Measurements from ENCODE around the gene TIMM13.

Gene TIMM13

DNA sequence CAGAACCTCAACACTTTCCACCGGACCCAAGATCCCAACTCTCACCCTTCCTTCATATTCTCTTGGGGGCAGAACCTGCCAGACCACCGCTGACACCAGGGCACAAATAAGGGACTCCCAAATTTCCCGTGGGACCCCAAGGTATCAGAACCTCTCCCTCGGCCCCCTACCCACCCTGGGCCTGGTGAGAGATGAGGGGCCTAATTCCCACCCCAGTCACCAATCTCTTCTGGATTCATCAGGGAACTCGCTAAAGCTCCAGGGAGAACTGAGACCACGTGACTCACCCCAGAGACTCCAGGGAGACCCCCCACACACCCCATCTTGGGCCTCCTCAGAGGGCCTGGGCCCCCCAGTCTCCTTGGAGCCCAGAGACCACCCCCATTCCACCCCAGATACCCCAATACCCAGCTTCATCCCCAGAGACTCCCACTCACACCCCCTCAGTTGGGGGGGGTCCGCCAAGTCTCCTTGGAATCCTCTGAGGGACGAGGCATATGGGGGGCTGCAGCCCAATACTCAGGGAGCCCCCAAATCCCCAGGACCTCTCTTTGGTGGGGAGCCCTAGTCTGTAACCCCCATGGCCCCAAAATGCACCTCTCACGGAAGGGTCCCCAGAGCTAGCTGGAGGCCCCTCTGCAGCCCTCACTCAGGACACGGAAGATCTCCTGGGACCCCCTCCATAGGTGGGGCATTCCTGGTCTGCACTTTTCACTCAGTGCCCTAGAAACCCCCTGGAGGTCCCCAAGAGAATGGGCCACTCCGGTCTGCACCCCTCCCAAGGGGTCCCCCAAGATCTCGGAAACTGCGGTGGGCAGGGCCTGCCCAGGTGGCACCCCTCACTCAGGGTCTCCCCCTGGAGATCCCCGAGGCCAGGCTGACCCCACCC, 27.8 kb upstream of the TIMM13 start:
- peak overlapping the region; percentile 88 for H3K4me2 ChIP-seq
- peak overlapping the region; percentile 91; the same call in 1 of the 2 replicates for H3K9ac ChIP-seq
- H2AFZ ChIP-seq (ENCODE audit: low read depth): no peak overlapping the region
- H3K79me2 ChIP-seq (ENCODE audit: insufficient read depth, low read depth): peaks cover 58% of the 10 kb centered on the region
- H3K27ac ChIP-seq: peak overlapping the region; percentile 58; the same call in 1 of the 2 replicates
- H3K4me1 ChIP-seq (ENCODE audit: low read depth, poor library complexity, severe bottlenecking): peaks cover 23% of the 10 kb centered on the region
- H3K4me3 ChIP-seq (IDR thresholded peaks at IDR 0.05; ENCODE audit: insufficient read depth, low read depth, low read length): no peak overlapping the region
- H4K20me1 ChIP-seq (ENCODE audit: insufficient read depth): no peaks in the 10 kb centered on the region; the same call in 1 of the 2 replicates
- no peaks in the 10 kb centered on the region for H3K27me3 ChIP-seq (ENCODE audit: insufficient read depth, low read depth)
- no peaks in the 10 kb centered on the region for H3K36me3 ChIP-seq (ENCODE audit: insufficient read depth)
- TF ChIP-seq, protein P1, sequence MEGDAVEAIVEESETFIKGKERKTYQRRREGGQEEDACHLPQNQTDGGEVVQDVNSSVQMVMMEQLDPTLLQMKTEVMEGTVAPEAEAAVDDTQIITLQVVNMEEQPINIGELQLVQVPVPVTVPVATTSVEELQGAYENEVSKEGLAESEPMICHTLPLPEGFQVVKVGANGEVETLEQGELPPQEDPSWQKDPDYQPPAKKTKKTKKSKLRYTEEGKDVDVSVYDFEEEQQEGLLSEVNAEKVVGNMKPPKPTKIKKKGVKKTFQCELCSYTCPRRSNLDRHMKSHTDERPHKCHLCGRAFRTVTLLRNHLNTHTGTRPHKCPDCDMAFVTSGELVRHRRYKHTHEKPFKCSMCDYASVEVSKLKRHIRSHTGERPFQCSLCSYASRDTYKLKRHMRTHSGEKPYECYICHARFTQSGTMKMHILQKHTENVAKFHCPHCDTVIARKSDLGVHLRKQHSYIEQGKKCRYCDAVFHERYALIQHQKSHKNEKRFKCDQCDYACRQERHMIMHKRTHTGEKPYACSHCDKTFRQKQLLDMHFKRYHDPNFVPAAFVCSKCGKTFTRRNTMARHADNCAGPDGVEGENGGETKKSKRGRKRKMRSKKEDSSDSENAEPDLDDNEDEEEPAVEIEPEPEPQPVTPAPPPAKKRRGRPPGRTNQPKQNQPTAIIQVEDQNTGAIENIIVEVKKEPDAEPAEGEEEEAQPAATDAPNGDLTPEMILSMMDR (conservative IDR thresholded peaks at IDR 0.05; ENCODE audit: low read depth, low read length): no peak

DNA sequence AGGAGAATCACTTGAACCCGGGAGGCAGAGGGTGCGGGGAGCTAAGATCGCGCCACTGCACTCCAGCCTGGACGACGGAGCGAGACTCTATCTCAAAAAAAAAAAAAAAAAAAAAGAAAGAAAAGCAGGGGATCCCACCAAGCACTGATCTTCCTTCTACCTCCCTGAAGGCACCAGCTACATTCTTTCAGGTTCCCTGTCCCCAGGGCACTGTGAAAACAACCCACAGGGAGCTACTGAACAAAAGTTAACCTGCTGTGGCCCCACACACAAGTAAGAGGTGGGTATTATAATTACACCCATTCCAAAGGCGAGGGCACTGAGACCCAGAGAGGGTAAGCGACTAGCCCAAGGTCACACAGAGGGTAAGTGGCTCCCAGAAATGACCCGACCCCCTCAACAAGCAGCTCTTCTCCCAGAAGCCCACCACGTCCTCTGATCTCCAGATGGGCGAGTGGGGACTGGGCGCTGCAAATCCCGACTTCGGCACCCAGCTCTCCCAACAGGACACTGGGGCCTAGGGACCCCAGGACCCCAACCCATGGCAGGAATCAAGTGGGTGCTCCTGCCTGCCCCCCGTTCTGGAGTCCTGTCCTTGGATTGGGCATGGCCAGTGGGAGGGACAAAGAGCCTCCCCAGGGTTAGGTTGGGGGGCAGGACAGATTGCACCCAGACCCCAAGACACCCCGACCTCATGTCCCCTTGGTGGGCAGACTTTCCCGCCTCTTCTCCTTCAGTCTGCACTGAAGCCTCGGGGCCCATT, 27.0 kb upstream of the TIMM13 start:
- no peaks in the 10 kb centered on the region for H3K36me3 ChIP-seq (ENCODE audit: insufficient read depth)
- no peak overlapping the region for H3K27ac ChIP-seq
- peaks cover 24% of the 10 kb centered on the region for H3K4me1 ChIP-seq (ENCODE audit: low read depth, poor library complexity, severe bottlenecking)
- TF ChIP-seq, protein P1 (conservative IDR thresholded peaks at IDR 0.05; ENCODE audit: low read depth, low read length): no peak
- no peak overlapping the region for H3K9ac ChIP-seq
- H3K4me2 ChIP-seq: no peak overlapping the region
- H2AFZ ChIP-seq (ENCODE audit: low read depth): no peak overlapping the region
- no peaks in the 10 kb centered on the region; the same call in 1 of the 2 replicates for H4K20me1 ChIP-seq (ENCODE audit: insufficient read depth)
- H3K27me3 ChIP-seq (ENCODE audit: insufficient read depth, low read depth): no peaks in the 10 kb centered on the region
- peaks cover 62% of the 10 kb centered on the region for H3K79me2 ChIP-seq (ENCODE audit: insufficient read depth, low read depth)
- no peak overlapping the region for H3K4me3 ChIP-seq (IDR thresholded peaks at IDR 0.05; ENCODE audit: insufficient read depth, low read depth, low read length)

GRCh38 chr19:2453431-2454025, 26.1 kb upstream of the TIMM13 start:
- Histone ChIP-seq H2AFZ (ENCODE audit: low read depth) (no peak overlapping the region), H3K27me3 (ENCODE audit: insufficient read depth, low read depth) (no peaks in the 10 kb centered on the region), H3K36me3 (ENCODE audit: insufficient read depth) (no peaks in the 10 kb centered on the region), H3K9ac (no peak overlapping the region), H3K27ac (no peak overlapping the region), H3K4me3 (IDR thresholded peaks at IDR 0.05; ENCODE audit: insufficient read depth, low read depth, low read length) (no peak overlapping the region), H3K4me1 (ENCODE audit: low read depth, poor library complexity, severe bottlenecking) (peaks cover 32% of the 10 kb centered on the region), H4K20me1 (ENCODE audit: insufficient read depth) (no peaks in the 10 kb centered on the region; the same call in 1 of the 2 replicates), H3K79me2 (ENCODE audit: insufficient read depth, low read depth) (peaks cover 71% of the 10 kb centered on the region), H3K4me2 (no peak overlapping the region)
- TF ChIP-seq, protein P1 (conservative IDR thresholded peaks at IDR 0.05; ENCODE audit: low read depth, low read length): no peak

DNA sequence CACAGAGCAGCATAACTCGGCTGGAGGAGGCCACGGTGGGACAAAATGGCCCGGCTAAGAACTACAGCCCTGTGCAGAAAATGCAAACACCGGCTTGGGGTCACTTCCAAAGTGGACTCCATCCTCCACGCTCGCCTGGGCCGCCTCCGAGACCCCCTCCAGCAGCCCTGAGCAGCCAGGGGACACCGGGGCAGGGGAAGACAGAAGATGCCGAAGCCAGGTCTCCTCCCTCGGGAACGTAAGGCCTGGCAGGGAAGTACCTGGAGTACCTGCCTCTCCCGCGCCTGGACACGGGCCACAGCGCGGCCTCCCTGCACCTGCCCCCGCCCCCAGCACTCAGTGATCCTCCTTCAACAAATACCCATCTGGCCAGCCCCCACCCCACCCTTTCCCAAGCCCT, 24.4 kb upstream of the TIMM13 start:
- Histone ChIP-seq H3K4me1 (ENCODE audit: low read depth, poor library complexity, severe bottlenecking) (peaks cover 42% of the 10 kb centered on the region), H3K79me2 (ENCODE audit: insufficient read depth, low read depth) (peaks cover 85% of the 10 kb centered on the region), H3K4me3 (IDR thresholded peaks at IDR 0.05; ENCODE audit: insufficient read depth, low read depth, low read length) (no peak overlapping the region), H3K27ac (no peak overlapping the region), H3K4me2 (no peak overlapping the region), H3K9ac (no peak overlapping the region), H3K27me3 (ENCODE audit: insufficient read depth, low read depth) (no peaks in the 10 kb centered on the region), H2AFZ (ENCODE audit: low read depth) (no peak overlapping the region), H4K20me1 (ENCODE audit: insufficient read depth) (no peaks in the 10 kb centered on the region; the same call in 1 of the 2 replicates), H3K36me3 (ENCODE audit: insufficient read depth) (no peaks in the 10 kb centered on the region)
- TF ChIP-seq, protein P1 (conservative IDR thresholded peaks at IDR 0.05; ENCODE audit: low read depth, low read length): no peak
